ENCODE measurements around the gene MCU. TPM values are rescaled to one million over a fixed set of nuclear protein-coding genes. Genes with fewer than 3 reads are reported as not detected.

MCU gene
- total RNA-seq, 1 experiment from 2014 or later, result 19.2 TPM

DNA sequence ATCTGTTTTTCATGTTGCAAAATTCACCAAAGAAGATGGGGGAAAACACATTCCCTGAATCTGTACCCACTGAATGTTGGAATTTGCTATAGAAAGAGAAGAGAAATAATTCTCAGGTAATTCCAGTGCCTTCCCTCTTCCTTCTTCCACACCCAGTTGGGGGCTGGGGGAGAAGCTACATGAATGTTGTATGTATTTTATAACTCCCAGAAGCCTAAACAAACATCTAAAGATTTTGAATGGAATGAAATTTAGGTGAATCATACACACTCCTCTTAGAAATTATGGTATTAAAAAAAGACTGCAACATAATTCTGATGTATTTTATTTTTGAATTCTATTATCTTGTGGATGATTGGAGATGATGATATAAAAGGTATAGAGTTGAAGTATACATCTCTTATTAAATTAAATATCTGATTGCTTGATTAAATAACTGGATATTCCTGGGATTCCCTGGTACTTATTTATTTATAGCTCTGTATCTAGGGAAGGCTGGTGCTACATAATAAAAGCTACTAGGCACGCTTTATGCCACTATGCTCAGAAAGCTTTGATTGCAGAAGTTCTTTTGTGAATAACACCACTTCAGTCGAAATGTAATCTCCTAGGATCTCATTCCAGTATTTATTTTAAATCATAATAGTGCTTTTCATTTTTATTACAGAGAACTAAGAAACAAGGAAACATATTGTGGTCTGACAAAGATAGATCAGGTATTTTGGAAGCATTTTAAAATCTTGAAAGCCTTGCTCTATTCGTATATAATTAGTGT lies 98.5 kb downstream of the MCU start:
- no peak for DNase-seq (ENCODE audit: unreplicated experiment)
- Mint-ChIP-seq H3K27me3 (ENCODE audit: insufficient read depth, unreplicated experiment) (no peaks in the 10 kb centered on the region), H3K4me3 (ENCODE audit: unreplicated experiment) (no peak overlapping the region), H3K9me3 (ENCODE audit: unreplicated experiment) (no peaks in the 10 kb centered on the region), H3K27ac (ENCODE audit: low read depth, unreplicated experiment) (no peak overlapping the region), H3K36me3 (ENCODE audit: insufficient read depth, unreplicated experiment) (no peaks in the 10 kb centered on the region), H3K4me1 (ENCODE audit: insufficient read depth, unreplicated experiment) (peaks cover 19% of the 10 kb centered on the region)
- ChIA-PET CTCF (no interaction called here), POLR2A (interaction anchor here (0.6 kb wide), 1 partner anchor 283 kb away, joined by 3 read pairs; no protein-coding TSS in a partner anchor)
- intact Hi-C loops (cut with micrococcal nuclease), result no loop called here
- TF ChIP-seq, protein P1, sequence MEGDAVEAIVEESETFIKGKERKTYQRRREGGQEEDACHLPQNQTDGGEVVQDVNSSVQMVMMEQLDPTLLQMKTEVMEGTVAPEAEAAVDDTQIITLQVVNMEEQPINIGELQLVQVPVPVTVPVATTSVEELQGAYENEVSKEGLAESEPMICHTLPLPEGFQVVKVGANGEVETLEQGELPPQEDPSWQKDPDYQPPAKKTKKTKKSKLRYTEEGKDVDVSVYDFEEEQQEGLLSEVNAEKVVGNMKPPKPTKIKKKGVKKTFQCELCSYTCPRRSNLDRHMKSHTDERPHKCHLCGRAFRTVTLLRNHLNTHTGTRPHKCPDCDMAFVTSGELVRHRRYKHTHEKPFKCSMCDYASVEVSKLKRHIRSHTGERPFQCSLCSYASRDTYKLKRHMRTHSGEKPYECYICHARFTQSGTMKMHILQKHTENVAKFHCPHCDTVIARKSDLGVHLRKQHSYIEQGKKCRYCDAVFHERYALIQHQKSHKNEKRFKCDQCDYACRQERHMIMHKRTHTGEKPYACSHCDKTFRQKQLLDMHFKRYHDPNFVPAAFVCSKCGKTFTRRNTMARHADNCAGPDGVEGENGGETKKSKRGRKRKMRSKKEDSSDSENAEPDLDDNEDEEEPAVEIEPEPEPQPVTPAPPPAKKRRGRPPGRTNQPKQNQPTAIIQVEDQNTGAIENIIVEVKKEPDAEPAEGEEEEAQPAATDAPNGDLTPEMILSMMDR (IDR thresholded peaks at IDR 0.05; ENCODE audit: unreplicated experiment), result no peak
- BruUV-seq (replicated peaks), result no TSS peak

DNA sequence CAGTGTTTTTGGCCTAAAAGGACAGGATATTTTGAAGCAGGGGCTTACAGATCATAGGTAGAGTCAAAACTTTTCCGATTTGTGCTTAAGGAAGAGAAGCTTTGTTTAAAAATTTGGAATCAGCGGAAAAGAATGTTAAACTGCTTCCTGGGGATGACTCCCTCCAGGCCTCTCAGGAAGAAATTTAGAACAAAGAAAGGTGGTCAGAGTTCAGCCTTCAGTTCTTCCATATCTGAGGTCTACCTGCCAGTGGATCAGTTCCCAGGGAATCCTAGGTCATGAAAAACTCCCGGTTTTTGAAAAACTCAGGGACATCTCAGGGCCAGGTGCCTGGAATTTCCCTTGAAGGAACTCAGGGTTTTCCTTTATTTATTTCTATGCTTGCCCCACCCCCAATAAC lies 100.3 kb downstream of the MCU start:
- Mint-ChIP-seq H3K27me3 (ENCODE audit: insufficient read depth, unreplicated experiment) (no peaks in the 10 kb centered on the region), H3K27ac (ENCODE audit: low read depth, unreplicated experiment) (peak overlapping the region; percentile 19), H3K36me3 (ENCODE audit: insufficient read depth, unreplicated experiment) (no peaks in the 10 kb centered on the region), H3K4me3 (ENCODE audit: unreplicated experiment) (no peak overlapping the region), H3K4me1 (ENCODE audit: insufficient read depth, unreplicated experiment) (peaks cover 15% of the 10 kb centered on the region), H3K9me3 (ENCODE audit: unreplicated experiment) (no peaks in the 10 kb centered on the region)
- no TSS peak for BruUV-seq (replicated peaks)
- CTCF ChIA-PET, result no interaction called here
- TF ChIP-seq, protein P1 (IDR thresholded peaks at IDR 0.05; ENCODE audit: unreplicated experiment), result no peak
- intact Hi-C loops (cut with micrococcal nuclease), result no loop called here
- DNase-seq (ENCODE audit: unreplicated experiment), result no peak
- POLR2A ChIA-PET, result interaction anchor here (0.5 to 0.7 kb wide), 2 partner anchors 30 to 32 kb away, joined by 3 to 8 read pairs; no protein-coding TSS in a partner anchor

DNA sequence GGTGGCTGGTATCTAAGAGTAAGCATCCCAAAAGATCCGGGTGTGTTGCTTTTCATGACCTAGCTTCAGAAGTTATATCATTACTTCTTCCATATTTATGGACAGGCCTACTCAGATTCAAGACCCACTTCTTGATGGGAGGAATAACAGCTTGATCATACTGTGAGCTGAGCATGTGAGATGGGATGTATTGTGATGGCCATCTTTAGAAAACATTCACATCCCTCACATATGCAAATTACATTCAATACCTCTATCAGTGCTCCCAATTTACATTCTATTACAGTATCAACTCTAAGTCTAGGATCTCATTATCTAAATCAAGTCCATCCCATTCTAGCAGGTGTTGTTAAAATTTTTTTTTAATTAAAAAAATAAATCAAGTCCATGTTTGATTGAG lies 101.8 kb downstream of the MCU start:
- TF ChIP-seq, protein P1 (IDR thresholded peaks at IDR 0.05; ENCODE audit: unreplicated experiment), result no peak
- Mint-ChIP-seq H3K4me3 (ENCODE audit: unreplicated experiment) (no peak overlapping the region), H3K36me3 (ENCODE audit: insufficient read depth, unreplicated experiment) (no peaks in the 10 kb centered on the region), H3K4me1 (ENCODE audit: insufficient read depth, unreplicated experiment) (peaks cover 15% of the 10 kb centered on the region), H3K27me3 (ENCODE audit: insufficient read depth, unreplicated experiment) (no peaks in the 10 kb centered on the region), H3K27ac (ENCODE audit: low read depth, unreplicated experiment) (no peak overlapping the region), H3K9me3 (ENCODE audit: unreplicated experiment) (no peaks in the 10 kb centered on the region)
- no peak for DNase-seq (ENCODE audit: unreplicated experiment)
- ChIA-PET CTCF (no interaction called here), POLR2A (no interaction called here)
- intact Hi-C loops (cut with micrococcal nuclease), result no loop called here
- BruUV-seq (replicated peaks), result no TSS peak

DNA sequence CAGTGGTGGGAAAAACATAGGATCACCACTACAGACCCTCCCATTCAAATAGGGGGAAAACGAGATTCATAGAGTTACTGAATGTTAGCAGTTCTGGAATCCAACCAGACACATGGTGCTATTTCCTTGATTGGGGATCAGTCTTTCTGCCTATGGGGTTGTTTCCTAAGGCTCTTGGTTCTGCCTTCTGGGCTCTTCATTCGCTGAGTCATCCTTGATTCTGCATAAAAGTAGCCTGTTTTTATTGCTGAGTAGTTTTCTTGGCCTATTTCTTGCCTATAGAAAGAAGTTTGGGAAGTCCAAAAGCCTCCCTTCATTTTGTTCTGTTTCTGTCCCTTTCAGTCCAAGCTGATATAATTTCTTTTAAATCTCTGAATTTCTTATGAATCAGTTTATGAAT lies 102.3 kb downstream of the MCU start:
- POLR2A ChIA-PET, result no interaction called here
- peak; percentile 28 for DNase-seq (ENCODE audit: unreplicated experiment)
- TF ChIP-seq, protein P1 (IDR thresholded peaks at IDR 0.05; ENCODE audit: unreplicated experiment), result no peak
- Mint-ChIP-seq H3K9me3 (ENCODE audit: unreplicated experiment) (no peaks in the 10 kb centered on the region), H3K4me1 (ENCODE audit: insufficient read depth, unreplicated experiment) (peaks cover 15% of the 10 kb centered on the region), H3K4me3 (ENCODE audit: unreplicated experiment) (no peak overlapping the region), H3K27ac (ENCODE audit: low read depth, unreplicated experiment) (peak overlapping the region; percentile 31), H3K27me3 (ENCODE audit: insufficient read depth, unreplicated experiment) (no peaks in the 10 kb centered on the region), H3K36me3 (ENCODE audit: insufficient read depth, unreplicated experiment) (no peaks in the 10 kb centered on the region)
- no TSS peak for BruUV-seq (replicated peaks)
- intact Hi-C loops (cut with micrococcal nuclease), result no loop called here
- CTCF ChIA-PET, result no interaction called here

Data from MCF 10A (cell line).